Measurements from ENCODE around the gene SCGB3A2.
"Not testable (repeated sequence)": the region's sequence is repeated elsewhere in the genome, so short reads cannot be mapped to it uniquely, and the experiment has no call there.

The SCGB3A2 gene

GRCh38 chr5:147860641-147861025 is 17.9 kb upstream of the SCGB3A2 start:
- no peak for FAIRE-seq
- no peak for DNase-seq (ENCODE audit: insufficient read length, low spot score)
- no peak for TF ChIP-seq CTCF (IDR thresholded peaks at IDR 0.05; ENCODE audit: insufficient read depth, missing control alignments)

- DNase-seq (ENCODE audit: insufficient read length, low spot score) = no peak
- FAIRE-seq = no peak
- no peak for TF ChIP-seq CTCF (IDR thresholded peaks at IDR 0.05; ENCODE audit: insufficient read depth, missing control alignments)
These were observed 14.9 kb upstream of the SCGB3A2 start for GRCh38 chr5:147863454-147864158.

GRCh38 chr5:147869112-147869511 is 9.4 kb upstream of the SCGB3A2 start:
- no peak for TF ChIP-seq CTCF (IDR thresholded peaks at IDR 0.05; ENCODE audit: insufficient read depth, missing control alignments)
- FAIRE-seq (no peak), DNase-seq (ENCODE audit: insufficient read length, low spot score) (no peak)

- FAIRE-seq; DNase-seq (ENCODE audit: insufficient read length, low spot score): not testable (repeated sequence)
These were observed 8.6 kb upstream of the SCGB3A2 start for GRCh38 chr5:147869892-147870291.

- not testable (repeated sequence) for DNase-seq (ENCODE audit: insufficient read length, low spot score); FAIRE-seq
These were observed 6.4 kb upstream of the SCGB3A2 start for GRCh38 chr5:147871980-147872549.

GRCh38 chr5:147872744-147873435 is 5.6 kb upstream of the SCGB3A2 start:
- FAIRE-seq; DNase-seq (ENCODE audit: insufficient read length, low spot score): not testable (repeated sequence)

GRCh38 chr5:147874118-147874875 is 4.2 kb upstream of the SCGB3A2 start:
- not testable (repeated sequence) for DNase-seq (ENCODE audit: insufficient read length, low spot score); FAIRE-seq

GRCh38 chr5:147874910-147875367 is 3.6 kb upstream of the SCGB3A2 start:
- TF ChIP-seq CTCF (IDR thresholded peaks at IDR 0.05; ENCODE audit: insufficient read depth, missing control alignments) = no peak
- DNase-seq (ENCODE audit: insufficient read length, low spot score) = no peak
- FAIRE-seq = no peak

- TF ChIP-seq CTCF (IDR thresholded peaks at IDR 0.05; ENCODE audit: insufficient read depth, missing control alignments) = no peak
- FAIRE-seq = no peak
These were observed 2.4 kb upstream of the SCGB3A2 start for GRCh38 chr5:147876141-147876540.

More at GRCh38 chr5:147876141-147876540, 2.4 kb upstream of the SCGB3A2 start:
- no peak for DNase-seq (ENCODE audit: insufficient read length, low spot score)

Measured in D721Med (cell line).